Tibial nerve (tissue), 3 donors: ENCODE data around the gene SLC35A5.

Experiments used
- POLR2A ChIP-seq, 2 donors: fragments of 450-650 bp; IDR thresholded peaks; one replicate each; pipeline ENCODE4 v1.6.1; 2017; ENCODE audit warnings: antibody characterized with exemption in 2 of 2, mild to moderate bottlenecking in 2 of 2, moderate library complexity in 2 of 2
- TF ChIP-seq, protein P1 (sequence below), 5 experiments: fragments of 200-600 bp in 3 of 5; fragments of 450-650 bp in 2 of 5; sonication (generic) in 3 of 5; IDR thresholded peaks; one replicate each; pipeline ENCODE4 v1.5.1; 2016 to 2019; ENCODE audit warnings: antibody characterized with exemption in 5 of 5, mild to moderate bottlenecking in 3 of 5, moderate library complexity in 2 of 5

DNA sequence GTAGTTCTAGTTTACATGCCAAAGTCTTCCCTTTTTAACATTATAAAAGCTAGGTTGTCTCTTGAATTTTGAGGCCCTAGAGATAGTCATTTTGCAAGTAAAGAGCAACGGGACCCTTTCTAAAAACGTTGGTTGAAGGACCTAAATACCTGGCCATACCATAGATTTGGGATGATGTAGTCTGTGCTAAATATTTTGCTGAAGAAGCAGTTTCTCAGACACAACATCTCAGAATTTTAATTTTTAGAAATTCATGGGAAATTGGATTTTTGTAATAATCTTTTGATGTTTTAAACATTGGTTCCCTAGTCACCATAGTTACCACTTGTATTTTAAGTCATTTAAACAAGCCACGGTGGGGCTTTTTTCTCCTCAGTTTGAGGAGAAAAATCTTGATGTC is 21.3 kb downstream of the SLC35A5 start:
- TF ChIP-seq, protein P1, sequence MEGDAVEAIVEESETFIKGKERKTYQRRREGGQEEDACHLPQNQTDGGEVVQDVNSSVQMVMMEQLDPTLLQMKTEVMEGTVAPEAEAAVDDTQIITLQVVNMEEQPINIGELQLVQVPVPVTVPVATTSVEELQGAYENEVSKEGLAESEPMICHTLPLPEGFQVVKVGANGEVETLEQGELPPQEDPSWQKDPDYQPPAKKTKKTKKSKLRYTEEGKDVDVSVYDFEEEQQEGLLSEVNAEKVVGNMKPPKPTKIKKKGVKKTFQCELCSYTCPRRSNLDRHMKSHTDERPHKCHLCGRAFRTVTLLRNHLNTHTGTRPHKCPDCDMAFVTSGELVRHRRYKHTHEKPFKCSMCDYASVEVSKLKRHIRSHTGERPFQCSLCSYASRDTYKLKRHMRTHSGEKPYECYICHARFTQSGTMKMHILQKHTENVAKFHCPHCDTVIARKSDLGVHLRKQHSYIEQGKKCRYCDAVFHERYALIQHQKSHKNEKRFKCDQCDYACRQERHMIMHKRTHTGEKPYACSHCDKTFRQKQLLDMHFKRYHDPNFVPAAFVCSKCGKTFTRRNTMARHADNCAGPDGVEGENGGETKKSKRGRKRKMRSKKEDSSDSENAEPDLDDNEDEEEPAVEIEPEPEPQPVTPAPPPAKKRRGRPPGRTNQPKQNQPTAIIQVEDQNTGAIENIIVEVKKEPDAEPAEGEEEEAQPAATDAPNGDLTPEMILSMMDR (IDR thresholded peaks at IDR 0.05): no peak
- no peak for TF ChIP-seq POLR2A (IDR thresholded peaks at IDR 0.05)
